Breast epithelium (tissue), 3 donors: ENCODE data around the gene RNF128.

Source experiments
- CTCF ChIP-seq, 3 donors: fragments of 450-650 bp; IDR thresholded peaks; one replicate each; pipeline ENCODE4 v1.5.1; 2016 to 2017; ENCODE audit warnings: antibody characterized with exemption in 3 of 3, mild to moderate bottlenecking in 3 of 3, moderate library complexity in 3 of 3
- POLR2A ChIP-seq: fragments of 450-650 bp; IDR thresholded peaks from one replicate; pipeline ENCODE4 v1.6.1; 2016; ENCODE audit warnings: antibody characterized with exemption, mild to moderate bottlenecking, moderate library complexity

- TF ChIP-seq CTCF (IDR thresholded peaks at IDR 0.05) (no peak), POLR2A (no peak)
Observed at GRCh38 chrX:106680716-106681115, 45.8 kb upstream of the RNF128 start.
